ENCODE measurements around the gene SMIM10L2A.
"Not testable (repeated sequence)": the region's sequence is repeated elsewhere in the genome, so short reads cannot be mapped to it uniquely, and the experiment has no call there.

SMIM10L2A gene

DNA sequence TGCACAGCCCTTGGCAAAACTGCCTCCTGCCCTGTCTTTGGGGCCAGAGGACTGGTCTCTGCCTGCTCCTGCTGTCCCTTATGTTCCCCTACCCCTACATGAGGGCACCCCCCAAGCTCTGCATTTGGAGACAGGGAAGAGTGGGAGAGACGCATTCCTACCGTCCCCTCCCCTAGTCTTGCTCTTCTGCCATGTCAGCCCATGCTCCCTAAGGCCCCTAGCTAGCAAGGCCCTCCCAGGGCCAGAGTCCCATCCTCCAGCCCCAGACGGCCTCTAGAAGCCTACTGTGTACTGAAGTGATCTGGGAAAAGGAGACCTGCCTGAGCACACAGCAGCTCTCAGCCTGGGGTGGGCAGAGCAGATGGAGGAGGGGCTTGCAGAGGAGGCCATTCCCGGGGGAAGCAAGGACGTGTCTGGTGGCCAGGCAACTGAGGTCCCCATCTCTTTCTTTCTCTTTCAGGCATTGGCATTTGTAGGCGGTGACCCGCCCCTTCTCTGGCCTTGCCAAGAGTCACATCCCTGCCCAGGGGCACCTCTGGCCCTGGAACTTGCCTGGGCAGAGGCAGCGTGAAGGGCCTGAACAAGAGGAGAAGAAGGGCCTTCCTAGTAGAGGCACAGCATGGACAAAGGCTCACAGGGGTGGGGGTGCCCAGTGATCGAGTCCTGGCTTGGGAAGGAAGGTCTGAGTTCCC, 1.6 kb downstream of the SMIM10L2A start:
- not testable (repeated sequence) for DNase-seq

DNA sequence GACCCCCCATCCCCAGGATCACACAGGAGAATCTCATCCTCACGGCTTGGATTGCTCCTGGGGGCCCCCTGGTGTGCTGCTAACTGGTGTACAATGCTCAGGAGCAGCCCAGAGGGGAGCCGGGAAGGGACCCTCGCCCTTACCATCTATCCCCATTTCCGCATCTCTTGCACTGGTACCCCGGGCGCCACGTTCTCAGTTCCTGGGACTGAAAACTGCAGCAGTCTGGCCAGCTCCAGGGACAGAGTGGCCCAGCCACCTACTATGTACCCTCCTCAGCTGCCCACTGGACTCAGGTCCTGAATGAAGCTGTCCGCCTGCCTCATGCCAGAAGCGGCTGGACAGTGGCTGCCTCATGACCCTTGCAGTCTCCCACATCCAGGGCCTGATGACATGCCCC, 2.7 kb downstream of the SMIM10L2A start:
- DNase-seq, result no peak

- DNase-seq, result no peak
These were observed 3.6 kb downstream of the SMIM10L2A start for GRCh38 chrX:135425026-135425965.

- DNase-seq, result no peak
These were observed 7.7 kb downstream of the SMIM10L2A start for GRCh38 chrX:135429429-135429828.

GRCh38 chrX:135431886-135432285, 10.1 kb downstream of the SMIM10L2A start:
- DNase-seq, result no peak

DNA sequence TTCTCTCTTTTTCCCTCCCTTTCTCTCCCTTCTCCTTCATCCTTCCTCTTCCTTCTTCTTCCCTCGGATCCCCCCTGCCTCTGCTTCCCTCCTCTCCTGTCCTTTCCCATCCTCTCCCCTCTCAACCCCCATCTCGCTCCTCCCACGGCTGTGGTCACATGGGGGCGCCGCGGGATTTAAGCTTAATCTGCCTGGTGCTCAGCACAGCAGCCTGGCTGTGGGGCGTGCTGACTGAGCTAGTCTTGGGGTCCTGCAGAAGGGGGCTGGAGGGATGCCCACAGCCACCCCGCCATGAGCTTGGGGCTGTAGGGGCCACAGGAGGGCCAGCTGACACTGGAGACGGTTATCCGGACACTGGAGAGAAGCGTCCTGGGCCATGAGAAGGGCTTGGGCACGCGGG, 10.7 kb downstream of the SMIM10L2A start:
- no peak for DNase-seq

GRCh38 chrX:135432881-135433521, 11.3 kb downstream of the SMIM10L2A start:
- DNase-seq, result no peak

DNA sequence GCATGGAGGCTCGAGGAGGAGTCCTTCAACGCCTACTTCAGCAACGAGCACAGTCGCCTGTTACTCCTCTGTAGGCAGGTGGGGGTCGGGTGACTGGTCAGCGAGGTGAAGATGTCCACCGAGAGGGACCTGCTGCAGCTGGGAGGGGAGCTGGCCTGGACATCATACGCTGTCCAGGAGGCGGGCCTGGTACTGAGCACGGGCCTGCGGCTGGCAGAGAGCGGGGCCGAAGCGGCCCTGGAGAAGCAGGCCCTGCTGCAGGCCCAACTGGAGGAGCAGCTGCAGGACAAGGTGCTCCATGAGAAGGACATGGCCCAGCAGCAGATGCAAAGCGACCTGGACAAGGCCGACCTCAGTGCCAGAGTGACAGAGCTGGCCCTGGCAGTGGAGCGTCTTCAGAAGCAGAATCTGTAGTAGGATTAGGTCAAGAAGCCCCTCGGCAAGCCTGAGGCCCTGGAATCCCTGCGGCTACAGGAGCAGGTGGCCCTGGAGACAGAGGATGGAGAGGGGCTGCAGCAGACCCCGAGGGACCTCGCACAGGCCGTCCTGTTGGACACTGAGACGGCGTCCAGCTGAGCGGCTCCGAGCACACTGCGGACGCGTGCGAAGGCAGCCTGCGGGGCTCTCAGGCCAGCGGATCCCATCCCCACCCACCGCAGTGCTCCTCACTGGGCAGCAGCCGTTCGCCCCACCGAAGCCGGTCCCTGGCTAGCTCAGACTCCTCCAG, 11.9 kb downstream of the SMIM10L2A start:
- no peak for DNase-seq

DNA sequence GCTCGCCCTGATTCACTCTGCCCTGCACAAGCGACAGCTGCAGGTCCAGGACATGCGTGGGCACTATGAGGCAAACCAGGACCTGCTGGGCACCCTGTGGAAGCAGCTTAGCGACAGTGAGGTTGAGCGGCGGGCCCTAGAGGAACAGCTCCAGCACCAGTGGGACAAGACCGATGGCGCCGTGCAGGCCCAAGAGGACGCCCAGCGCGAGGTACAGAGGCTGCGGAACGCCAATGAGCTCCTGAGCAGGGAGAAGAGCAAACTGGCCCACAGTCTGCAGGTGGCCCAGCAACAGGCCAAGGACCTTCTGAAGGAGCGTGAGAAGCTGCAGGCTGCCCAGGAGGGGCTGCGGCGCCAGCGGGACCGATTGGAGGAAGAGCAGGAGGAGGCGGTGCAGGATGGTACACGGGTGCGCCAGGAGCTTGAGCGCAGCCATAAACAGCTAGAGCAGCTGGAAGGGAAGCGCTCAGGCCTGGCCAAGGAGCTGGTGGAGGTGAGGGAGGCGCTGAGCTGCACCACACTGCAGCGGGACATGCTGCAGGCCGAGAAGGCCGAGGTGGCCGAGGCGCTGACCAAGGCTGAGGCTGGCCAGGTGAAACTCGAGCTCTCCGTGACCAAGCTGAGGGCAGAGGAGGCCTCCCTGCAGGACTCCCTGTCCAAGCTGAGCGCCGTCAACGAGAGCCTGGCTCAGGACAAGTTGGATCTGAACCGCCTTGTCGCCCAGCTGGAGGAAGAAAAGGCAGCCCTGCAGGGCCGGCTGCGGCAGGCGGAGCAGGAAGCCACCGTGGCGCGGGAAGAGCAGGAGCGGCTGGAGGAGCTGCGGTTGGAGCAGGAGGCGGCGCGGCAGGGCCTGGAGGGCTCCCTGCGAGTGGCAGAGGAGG, 12.8 kb downstream of the SMIM10L2A start:
- no peak for DNase-seq

DNA sequence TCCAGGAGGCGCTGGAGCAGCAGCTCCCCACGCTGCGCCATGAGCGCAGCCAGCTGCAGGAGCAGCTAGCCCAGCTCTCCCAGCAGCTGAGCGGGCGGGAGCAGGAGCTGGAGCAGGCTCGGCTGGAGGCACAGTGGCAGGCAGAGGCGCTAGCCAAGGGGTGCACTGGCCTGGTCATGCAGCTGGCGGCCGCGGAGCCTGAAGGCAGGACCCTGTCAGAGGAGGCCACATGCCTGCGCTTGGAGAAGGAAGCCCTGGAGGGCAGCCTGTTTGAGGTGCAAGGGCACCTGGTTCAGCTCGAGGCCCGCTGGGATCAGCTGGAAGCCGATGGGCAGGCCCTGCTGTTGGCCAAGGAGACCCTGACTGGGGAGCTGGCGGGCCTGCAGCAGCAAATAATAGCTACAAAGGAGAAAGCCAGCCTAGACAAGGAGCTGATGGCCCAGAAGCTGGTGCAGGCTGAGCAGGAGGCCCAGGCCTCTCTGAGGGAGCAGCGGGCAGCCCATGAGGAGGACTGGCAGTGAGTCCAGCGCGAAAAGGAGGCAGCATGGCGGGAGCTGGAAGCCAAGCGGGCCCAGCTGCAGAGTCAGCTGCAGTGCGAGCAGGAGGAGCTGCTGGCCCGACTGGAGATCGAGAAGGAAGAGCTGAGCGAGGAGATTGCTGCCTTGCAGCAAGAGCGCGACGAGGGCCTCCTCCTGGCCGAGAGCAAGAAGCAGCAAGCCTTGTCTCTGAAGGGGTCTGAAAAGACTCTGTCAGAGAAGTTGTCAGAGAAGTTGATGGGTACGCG, 13.6 kb downstream of the SMIM10L2A start:
- no peak for DNase-seq

DNA sequence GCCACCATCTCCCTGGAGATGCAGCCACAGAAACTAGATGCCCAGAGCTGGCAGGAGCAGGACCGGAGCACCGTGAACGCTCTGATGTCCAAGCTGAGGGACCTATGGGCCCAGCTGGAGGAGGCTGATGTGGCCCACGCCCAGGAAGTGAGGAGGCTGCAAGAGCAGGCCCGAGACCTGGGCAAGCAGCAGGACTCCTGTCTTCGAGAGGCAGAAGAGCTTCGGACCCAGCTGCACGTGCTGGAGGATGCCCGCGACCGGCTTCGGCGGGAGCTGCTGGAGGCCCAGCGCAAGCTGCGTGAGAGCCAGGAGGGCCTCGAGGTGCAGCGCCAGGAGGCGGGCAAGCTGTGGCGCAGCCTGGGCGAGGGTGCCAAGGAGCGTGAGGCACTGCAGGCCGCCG, 14.2 kb downstream of the SMIM10L2A start:
- DNase-seq, result no peak

GRCh38 chrX:135436456-135436855, 14.7 kb downstream of the SMIM10L2A start:
- no peak for DNase-seq

- no peak for DNase-seq
These were observed 15.5 kb downstream of the SMIM10L2A start for GRCh38 chrX:135436966-135437866.

DNA sequence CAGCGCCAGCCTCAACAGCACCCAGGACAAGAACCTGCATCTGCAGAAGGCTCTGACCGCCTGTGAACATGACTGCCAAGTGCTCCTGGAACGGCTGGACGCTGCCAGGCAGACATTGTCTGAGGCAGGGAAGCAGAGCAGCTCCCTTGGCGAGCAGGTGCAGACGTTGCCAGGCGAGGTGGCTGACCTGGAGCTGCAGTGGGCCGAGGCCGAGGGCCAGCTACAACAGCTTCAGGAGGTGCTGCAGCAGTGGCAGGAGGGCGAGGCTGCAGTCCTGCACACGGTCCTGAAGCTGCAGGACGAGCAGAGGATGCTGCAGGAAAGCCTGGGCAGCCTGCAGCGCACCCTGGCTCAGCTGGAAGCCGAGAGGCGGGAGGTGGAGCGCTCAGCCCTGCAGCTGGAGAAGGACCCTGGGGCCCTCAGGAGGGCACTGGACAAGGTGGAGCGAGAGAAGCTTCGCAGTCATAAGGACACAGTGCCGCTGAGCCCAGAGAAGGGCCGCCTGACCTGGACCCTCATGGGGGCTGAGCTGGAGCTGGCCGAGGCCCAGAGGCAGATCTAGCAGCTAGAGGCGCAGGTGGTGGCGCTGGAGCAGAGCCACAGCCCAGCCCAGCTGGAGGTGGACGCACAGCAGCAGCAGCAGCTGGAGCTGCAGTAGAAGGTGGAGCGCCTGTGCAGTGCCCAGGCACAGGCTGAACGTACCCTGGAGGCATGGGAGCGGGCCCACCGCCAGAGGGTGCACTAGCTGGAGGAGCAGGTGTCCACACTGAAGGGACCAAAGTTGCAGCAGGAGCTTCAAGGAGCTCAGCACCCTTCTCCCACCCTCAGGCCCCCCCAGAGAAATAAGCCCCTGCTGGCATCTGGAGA, 16.4 kb downstream of the SMIM10L2A start:
- DNase-seq, result no peak

- no peak for DNase-seq
These were observed 16.9 kb downstream of the SMIM10L2A start for GRCh38 chrX:135438734-135439043.

- DNase-seq, result no peak
These were observed 28.1 kb downstream of the SMIM10L2A start for GRCh38 chrX:135449637-135450550.

GRCh38 chrX:135453381-135453780, 31.6 kb downstream of the SMIM10L2A start:
- no peak for DNase-seq

GRCh38 chrX:135454816-135455215, 33.1 kb downstream of the SMIM10L2A start:
- DNase-seq, result no peak

Data from kidney glomerular epithelial cell (primary cell).